HL-60/S4 treated with retinoic acid at 250 ng/mL for 4 days and 3 days (cell line): ENCODE measurements around the gene GPX2.
"Not testable (repeated sequence)": the region's sequence is repeated elsewhere in the genome, so short reads cannot be mapped to it uniquely, and the experiment has no call there.

Experiments used
- in situ Hi-C: fragments of 300-500 bp; cut with MboI; formaldehyde crosslinking; loops from 2 replicates; pipeline ENCODE4 v1.7.0; 2022; ENCODE audit warnings: low sequenced_read_pairs

Gene GPX2

GRCh38 chr14:64915029-64915424 lies 27.5 kb downstream of the GPX2 start:
- in situ Hi-C loops, result no loop called here

GRCh38 chr14:64914237-64915028 lies 28.1 kb downstream of the GPX2 start, which contains the start of gene CHURC1:
Gene CHURC1 (plus strand): TSS chr14:64914455. CDS start chr14:64914496, 41 bp downstream.
- in situ Hi-C loops, result no loop called here

DNA sequence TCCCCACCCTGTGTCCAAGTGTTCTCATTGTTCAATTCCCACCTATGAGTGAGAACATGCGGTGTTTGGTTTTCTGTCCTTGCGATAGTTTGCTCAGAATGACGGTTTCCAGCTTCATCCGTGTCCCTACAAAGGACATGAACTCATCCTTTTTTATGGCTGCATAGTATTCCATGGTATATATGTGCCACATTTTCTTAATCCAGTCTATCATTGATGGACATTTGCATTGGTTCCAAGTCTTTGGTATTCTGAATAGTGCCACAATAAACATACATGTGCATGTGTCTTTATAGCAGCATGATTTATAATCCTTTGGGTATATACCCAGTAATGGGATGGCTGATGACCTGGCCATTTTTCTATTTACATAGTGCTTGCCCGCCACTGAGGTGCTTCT lies 29.1 kb downstream of the GPX2 start:
- in situ Hi-C loops, result not testable (repeated sequence)

DNA sequence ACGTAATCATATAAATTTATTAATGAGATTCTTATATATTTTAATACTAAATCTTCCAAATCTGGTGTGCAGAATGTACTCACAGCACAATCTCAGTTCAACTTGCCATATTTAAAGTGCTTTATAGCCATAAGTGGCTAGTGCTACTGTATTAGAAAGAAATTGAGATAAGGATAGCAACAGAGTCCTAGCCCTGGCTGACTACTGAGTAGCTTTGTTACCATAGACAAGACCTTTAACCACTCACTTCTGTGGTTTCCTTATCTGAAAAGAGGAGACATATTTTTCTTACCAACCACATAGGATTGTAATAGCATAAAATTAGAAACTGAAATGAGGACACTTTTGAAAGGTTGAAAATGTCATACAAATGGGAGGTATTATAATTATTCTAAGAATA lies 30.3 kb downstream of the GPX2 start:
- in situ Hi-C loops, result no loop called here

- in situ Hi-C loops, result no loop called here
These were observed 31.6 kb downstream of the GPX2 start for GRCh38 chr14:64910847-64911495.

DNA sequence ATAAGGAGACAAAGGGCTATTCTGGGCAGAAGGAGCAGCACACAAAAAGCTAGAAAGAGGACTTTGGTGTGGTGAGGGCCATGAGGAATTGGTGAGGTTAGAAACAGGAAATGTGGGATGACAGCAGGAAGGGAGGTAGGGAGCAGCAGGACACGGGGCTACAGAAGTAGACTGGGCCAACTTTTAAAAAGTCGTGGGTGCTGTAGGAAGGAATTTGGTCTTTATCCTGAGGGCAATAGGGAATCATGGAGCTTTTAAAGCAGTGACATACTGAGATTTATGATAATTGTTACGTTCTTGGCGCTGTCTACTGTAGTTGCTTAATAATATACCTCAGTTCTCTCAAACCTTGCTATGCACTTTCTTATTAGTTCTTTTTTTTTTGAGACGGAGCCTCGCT lies 36.5 kb downstream of the GPX2 start:
- in situ Hi-C loops, result no loop called here

DNA sequence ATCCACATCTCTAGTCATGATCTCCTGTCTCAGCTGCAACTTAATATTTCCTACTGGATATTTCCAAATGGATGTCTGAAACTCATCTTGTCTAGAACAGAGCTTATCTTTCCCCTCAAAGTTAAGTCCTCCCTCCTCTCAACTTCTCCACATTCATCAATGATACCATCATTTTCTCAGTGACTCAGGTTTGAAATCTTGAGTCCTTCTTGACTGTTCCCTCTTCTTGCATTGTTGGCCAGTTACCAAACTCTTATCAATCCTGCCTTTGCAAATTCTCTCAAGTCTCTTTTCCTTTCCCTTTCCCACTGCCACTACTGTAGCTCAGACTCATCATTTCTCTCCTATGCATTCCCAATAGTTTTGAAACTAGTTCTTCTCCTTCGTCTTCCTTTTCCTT lies 42.6 kb downstream of the GPX2 start:
- in situ Hi-C loops, result loop anchor here (25.0 kb wide), 1 partner anchor 238 kb away; no protein-coding TSS in a partner anchor

DNA sequence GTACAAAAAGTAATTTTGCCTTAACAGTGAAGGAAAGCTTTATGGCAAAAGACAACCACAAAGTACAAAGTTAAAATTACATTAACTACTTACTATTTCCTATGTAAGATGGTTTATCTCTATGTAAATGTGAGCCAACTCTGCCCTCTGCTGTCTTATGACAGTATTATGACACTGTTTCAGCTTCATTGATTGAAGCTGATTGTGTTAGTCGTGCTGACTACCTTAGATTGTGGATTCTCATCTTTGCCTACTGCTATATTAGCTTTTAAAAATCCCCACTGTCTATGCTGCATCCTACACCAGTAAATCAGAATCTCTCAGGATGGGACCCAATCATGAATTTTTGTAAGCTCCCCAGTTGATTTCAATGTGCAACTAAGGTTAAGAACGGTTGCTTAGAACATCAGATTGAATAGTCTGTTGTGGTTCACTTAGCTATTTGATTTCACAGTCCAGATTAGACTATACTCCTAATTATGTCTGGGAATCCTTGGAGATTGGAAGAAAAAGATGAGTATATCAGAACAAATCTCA lies 50.6 kb downstream of the GPX2 start:
- in situ Hi-C loops, result loop anchor here (25.0 kb wide), 1 partner anchor 230 kb away; no protein-coding TSS in a partner anchor

DNA sequence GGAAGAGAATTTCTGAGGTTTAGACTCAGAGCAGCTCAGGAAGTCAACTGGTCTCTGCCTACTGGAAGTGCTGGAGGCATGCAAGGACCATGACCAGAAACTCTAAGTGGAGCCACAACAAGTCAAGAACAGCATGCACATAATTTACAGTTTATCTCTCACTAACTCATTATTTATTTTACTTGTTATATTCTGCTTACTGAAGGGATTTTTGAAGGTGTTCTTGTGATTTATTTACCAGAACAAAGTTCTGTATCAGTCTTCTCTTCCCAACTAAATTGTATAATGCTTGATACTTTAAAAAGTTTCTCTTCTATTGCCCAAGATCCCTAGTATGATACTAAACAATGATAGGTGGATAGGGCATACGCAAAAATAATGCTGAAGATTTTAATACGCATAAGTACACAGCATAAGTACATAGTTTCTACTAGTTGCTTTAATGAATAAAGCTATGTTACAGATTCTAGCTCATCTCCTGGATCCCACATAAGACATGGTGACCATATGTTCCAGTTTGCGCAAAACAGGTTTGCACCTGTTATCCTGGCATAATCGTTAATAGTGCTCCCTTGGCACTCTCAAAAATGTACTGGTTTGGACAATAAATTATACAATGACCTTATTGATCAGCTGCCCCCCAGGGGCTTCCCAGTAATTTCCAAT lies 51.2 kb downstream of the GPX2 start:
- in situ Hi-C loops, result loop anchor here (25.0 kb wide), 1 partner anchor 229 kb away; no protein-coding TSS in a partner anchor

GRCh38 chr14:64889352-64889751 lies 53.2 kb downstream of the GPX2 start:
- in situ Hi-C loops, result loop anchor here (25.0 kb wide), 1 partner anchor 227 kb away; no protein-coding TSS in a partner anchor
